Mucosa of rectum (tissue), 2 donors: Measurements from ENCODE around the gene IDS.
"Not testable (repeated sequence)": the region's sequence is repeated elsewhere in the genome, so short reads cannot be mapped to it uniquely, and the experiment has no call there.

Experiments used
- H3K27ac ChIP-seq, 2 donors: one replicate each; pipeline ENCODE4 v1.7.0; 2013; ENCODE audit warnings: inconsistent platforms in 2 of 2, low read depth in 2 of 2, low read length in 2 of 2
- H3K27me3 ChIP-seq, 2 donors: one replicate each; pipeline ENCODE4 v1.7.0; 2013; ENCODE audit warnings: low read length in 2 of 2; ENCODE audit not compliant: control insufficient read depth in 2 of 2, insufficient read depth in 2 of 2
- H3K36me3 ChIP-seq, 2 donors: one replicate each; pipeline ENCODE4 v1.7.0; 2013; ENCODE audit warnings: low read length in 2 of 2; ENCODE audit not compliant: control insufficient read depth in 2 of 2, insufficient read depth in 2 of 2
- H3K4me1 ChIP-seq, 2 donors: one replicate each; pipeline ENCODE4 v1.7.0; 2013; ENCODE audit warnings: low read length in 2 of 2, mild to moderate bottlenecking in 1 of 2; ENCODE audit not compliant: control insufficient read depth in 2 of 2, insufficient read depth in 2 of 2
- H3K4me3 ChIP-seq, 2 donors: one replicate each; pipeline ENCODE4 v1.7.0; 2013; ENCODE audit warnings: low read length in 2 of 2
- H3K9ac ChIP-seq, 2 donors: one replicate each; pipeline ENCODE4 v1.7.0; 2013; ENCODE audit warnings: low read length in 2 of 2, low read depth in 1 of 2, mild to moderate bottlenecking in 1 of 2
- H3K9me3 ChIP-seq, 2 donors: one replicate each; pipeline ENCODE4 v1.7.0; 2013; ENCODE audit warnings: low read length in 2 of 2; ENCODE audit not compliant: control insufficient read depth in 2 of 2
- donor health status: healthy.
- donor health status: Normal muscosa, but diverticular disease.

IDS gene

DNA sequence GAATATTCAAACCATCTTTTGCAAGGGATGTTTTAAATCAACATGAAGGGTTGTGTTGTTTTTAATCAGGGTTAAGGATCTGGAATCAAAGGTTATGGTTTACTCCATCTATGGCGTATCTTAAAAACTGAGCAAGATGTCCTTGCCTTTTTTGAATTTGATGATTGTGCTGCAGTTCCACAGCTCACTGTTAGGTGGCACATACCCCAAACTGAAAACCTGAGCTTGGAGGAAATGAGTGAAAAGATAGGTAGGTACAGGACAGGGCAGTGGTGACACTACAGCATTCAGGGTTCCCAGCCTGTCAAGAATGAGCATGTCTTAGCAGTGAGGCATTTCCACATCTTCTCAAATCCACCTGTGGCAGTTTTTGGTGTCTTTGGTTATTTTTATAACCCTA lies 22.6 kb upstream of the IDS start:
- H3K27me3 ChIP-seq: no peaks in the 10 kb centered on the region
- no peak overlapping the region for H3K4me3 ChIP-seq
- H3K9me3 ChIP-seq: no peaks in the 10 kb centered on the region
- H3K4me1 ChIP-seq: peaks cover 3 to 4% of the 10 kb centered on the region in 2 donors
- H3K36me3 ChIP-seq: peaks cover 0 to 11% of the 10 kb centered on the region in 2 donors
- no peak overlapping the region for H3K27ac ChIP-seq
- no peak overlapping the region for H3K9ac ChIP-seq

DNA sequence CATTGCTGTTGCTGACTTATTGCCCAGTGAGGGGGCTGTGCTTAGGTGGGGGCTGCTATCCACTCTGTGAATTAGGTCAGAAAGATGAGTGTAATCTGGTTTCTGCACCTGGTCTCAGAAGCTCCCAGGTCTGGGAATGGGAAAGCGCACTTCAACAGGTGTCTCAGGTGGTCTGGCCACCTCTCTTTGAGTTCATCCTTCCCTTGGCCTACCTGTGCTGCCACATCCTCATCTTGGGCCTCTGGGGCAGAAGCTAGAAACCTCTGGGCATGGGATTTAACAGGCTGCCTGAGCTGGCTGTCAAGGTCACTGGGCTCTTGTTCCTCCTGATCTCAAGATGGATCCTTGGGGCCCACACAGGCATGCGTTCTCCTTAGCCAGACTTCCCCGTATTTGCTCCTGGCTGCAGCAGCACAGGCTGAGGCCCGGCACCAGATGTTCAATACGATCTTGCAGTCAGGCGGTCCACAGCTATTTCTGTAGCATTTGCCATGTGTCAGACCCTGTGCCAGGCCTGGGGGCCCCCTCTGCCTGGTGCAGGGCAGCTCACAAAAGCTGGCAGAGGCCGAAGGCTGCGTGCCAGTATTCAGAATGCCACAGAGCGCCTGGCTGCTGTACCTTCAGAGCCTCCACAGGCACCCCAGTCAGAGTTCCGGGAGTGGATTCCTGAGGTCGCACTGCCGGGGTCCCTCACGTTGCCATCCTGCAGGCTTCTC lies 21.4 kb upstream of the IDS start:
- H3K9ac ChIP-seq, H3K27me3 ChIP-seq, H3K4me3 ChIP-seq, H3K36me3 ChIP-seq, H3K4me1 ChIP-seq, H3K9me3 ChIP-seq: not testable (repeated sequence)
- H3K27ac ChIP-seq: peak overlapping the region in 1 of 2 donors; percentile 23

DNA sequence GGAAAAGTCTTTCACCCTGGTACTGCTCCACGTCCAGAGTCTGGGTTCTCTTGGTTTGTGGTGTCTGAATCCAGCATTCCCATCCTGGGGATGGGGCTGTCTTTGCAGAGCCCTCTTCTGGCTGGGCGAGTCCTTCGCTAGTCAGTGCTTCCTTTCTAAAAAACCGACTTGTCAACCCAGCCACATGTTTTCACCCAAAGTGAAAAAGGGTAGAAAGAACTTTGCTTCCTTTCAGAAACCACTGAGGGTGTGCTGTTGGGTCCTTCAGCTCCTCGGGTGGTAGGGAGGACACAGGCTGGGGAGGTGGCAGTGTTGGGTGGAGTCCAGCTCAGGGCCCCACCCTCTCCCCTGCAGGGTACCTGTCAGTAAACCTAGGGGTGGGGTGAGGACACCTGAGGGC lies 20.8 kb upstream of the IDS start:
- H3K9me3 ChIP-seq, H3K9ac ChIP-seq, H3K4me1 ChIP-seq, H3K4me3 ChIP-seq, H3K27me3 ChIP-seq, H3K36me3 ChIP-seq: not testable (repeated sequence)
- peak overlapping the region in 1 of 2 donors; percentile 23 for H3K27ac ChIP-seq

DNA sequence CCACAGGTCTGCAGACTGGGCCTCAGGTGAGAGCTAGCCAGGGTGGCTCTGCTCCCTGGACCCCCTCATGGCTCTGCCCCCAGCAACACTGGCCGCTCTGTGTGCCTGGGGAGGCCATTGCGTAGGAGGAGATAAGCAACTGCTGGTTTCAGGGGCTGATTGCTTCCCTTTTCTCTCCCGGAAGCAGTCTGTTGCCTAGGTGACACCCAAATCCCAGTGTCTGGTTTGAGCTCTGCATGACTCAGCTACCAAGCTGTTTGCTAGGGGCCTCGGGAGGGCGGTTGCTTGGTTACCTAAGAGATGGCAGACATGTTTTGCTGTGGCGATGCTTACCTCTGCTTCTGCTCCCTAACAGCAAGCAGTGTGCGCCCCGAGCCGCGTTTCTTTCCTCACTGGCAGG lies 20.3 kb upstream of the IDS start:
- H3K9ac ChIP-seq, H3K27ac ChIP-seq, H3K9me3 ChIP-seq, H3K4me3 ChIP-seq, H3K36me3 ChIP-seq, H3K27me3 ChIP-seq, H3K4me1 ChIP-seq: not testable (repeated sequence)

DNA sequence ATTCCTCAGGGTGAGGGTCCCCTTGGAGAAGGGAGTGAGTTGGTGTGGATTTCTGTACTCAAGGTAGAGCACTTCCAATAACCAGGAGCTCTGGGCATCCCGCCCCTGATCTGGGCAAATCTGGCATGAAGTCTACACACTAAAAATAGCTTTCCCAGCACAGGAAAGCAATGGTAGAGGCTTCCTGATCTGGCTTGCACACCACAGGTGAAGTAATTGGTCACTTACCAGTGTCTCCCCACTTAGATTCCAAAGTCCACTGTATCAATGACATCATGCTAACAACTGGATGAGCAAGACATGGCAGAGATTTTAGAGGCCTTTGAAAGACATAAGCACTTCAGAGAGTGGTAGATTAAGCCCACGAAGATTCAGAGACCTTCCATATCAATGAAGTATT lies 17.8 kb upstream of the IDS start:
- Histone ChIP-seq H3K9me3 (no peaks in the 10 kb centered on the region), H3K27me3 (no peaks in the 10 kb centered on the region), H3K27ac (peak overlapping the region in 1 of 2 donors; percentile 25), H3K9ac (no peak overlapping the region), H3K4me1 (peaks cover 4 to 5% of the 10 kb centered on the region in 2 donors), H3K36me3 (no peaks in the 10 kb centered on the region), H3K4me3 (no peak overlapping the region)

DNA sequence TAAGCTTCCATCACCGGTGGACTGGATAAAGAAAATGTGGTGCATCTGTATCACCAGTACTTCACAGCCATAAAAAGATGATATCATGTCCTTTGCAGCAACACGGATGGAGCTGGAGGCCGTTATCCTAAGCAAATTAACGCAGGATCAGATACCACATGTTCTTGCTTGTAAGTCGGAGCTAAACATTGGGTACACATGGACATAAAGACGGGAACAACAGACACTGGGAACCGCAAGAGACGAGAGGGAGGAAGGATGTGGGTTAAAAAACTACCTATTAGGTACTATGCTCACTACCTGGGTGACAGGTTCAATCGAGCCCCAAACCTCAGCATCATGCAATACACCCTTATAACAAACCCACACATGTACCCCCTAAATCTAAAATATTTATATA lies 16.3 kb upstream of the IDS start:
- no peaks in the 10 kb centered on the region for H3K9me3 ChIP-seq
- H3K4me1 ChIP-seq: peaks cover 4 to 5% of the 10 kb centered on the region in 2 donors
- H3K27ac ChIP-seq: no peak overlapping the region
- no peaks in the 10 kb centered on the region for H3K27me3 ChIP-seq
- H3K9ac ChIP-seq: no peak overlapping the region
- H3K36me3 ChIP-seq: no peaks in the 10 kb centered on the region
- no peak overlapping the region for H3K4me3 ChIP-seq

DNA sequence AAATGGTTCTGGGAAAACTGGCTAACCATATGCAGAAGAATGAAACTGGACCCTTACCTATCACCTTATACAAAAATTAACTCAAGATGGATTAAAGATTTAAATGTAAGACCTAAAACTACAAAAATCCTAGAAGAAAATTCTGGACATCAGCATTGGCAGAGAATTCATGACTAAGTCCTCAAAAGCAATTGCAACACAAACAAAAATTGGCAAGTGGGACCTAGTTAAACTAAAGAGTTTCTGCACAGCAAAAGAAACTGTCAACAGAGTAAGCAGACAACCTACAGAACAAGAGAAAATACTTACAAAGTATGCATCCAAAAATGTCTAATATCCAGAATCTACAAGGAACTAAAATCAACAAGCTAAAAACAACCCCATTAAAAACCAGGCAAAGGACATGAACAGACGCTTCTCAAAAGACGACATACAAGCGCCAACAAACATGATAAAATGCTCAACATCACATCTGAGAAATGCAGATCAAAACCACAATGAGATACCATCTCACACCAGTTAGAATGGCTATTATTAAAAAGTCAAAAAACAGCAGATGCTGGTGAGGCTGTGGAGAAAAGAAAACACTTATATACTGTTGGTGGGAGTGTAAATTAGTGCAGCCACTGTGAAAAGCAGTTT lies 15.7 kb upstream of the IDS start:
- H3K9me3 ChIP-seq, H3K4me1 ChIP-seq, H3K9ac ChIP-seq, H3K27me3 ChIP-seq, H3K4me3 ChIP-seq, H3K36me3 ChIP-seq, H3K27ac ChIP-seq: not testable (repeated sequence)

DNA sequence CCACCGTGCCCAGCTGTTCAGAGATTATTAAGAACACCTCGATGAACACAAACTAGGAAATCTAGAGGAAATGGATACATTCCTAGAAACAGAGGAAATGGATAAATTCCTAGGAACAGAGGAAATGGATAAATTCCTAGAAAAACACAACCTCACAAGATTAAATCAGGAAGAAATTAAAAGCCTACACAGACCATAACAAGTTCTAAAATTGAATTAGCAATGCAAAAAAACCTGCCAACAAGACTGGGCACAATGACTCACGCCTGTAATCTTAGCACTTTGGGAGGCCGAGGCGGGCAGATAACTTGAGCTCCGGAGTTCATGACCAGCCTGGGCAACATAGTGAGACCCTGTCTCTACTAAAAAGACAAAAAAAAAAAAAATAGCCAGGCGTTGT lies 13.1 kb upstream of the IDS start:
- no peak overlapping the region for H3K27ac ChIP-seq

DNA sequence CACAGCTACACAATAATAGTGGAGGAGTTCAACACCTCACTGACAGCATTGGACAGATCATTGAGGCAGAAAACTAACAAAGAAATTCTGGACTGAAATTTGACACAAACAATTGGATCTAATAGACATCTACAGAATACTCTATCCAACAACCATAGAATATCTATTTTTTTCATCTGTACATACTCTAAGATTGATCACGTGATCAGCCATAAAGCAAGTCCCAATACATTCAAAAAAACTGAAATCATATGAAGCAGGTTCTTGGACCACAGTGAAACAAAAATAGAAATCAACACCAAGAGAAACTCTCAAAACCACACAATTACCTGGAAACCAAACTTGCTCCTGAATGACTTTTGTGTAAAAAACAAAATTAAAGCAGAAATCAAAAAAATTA lies 12.2 kb upstream of the IDS start:
- H3K27ac ChIP-seq: no peak overlapping the region
- H3K9ac ChIP-seq: no peak overlapping the region
- H3K4me1 ChIP-seq: no peaks in the 10 kb centered on the region
- H3K36me3 ChIP-seq: no peaks in the 10 kb centered on the region
- no peak overlapping the region for H3K4me3 ChIP-seq
- H3K27me3 ChIP-seq: no peaks in the 10 kb centered on the region
- no peaks in the 10 kb centered on the region for H3K9me3 ChIP-seq

More for the DNA sequence above, 13.1 kb upstream of the IDS start:
- H3K9me3 ChIP-seq: no peaks in the 10 kb centered on the region
- H3K9ac ChIP-seq: no peak overlapping the region
- no peaks in the 10 kb centered on the region for H3K36me3 ChIP-seq
- H3K4me1 ChIP-seq: peaks cover 0 to 5% of the 10 kb centered on the region in 2 donors
- H3K4me3 ChIP-seq: no peak overlapping the region
- H3K27me3 ChIP-seq: no peaks in the 10 kb centered on the region

DNA sequence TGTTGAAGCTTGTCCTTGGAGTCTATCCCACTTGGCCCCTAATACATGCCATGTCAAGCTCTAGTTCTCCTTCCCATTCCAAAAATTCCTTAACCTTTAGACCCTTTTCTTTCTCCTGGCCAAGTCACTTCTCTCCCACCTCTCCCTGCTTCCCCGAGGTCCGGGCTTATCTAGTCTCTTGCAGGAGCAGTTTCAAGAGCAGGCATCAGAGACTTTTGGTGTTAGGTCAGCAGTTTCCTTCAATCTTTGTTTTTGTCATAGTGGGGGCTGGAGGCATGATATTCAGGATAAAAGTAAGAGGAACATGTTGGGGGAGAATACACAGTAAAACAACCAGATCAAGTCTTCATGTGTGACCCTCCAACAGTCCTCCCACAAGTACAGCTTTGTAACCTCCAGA lies 11.5 kb upstream of the IDS start:
- Histone ChIP-seq H3K4me1 (no peaks in the 10 kb centered on the region), H3K4me3 (no peak overlapping the region), H3K27me3 (no peaks in the 10 kb centered on the region), H3K9ac (no peak overlapping the region), H3K27ac (no peak overlapping the region), H3K36me3 (no peaks in the 10 kb centered on the region), H3K9me3 (no peaks in the 10 kb centered on the region)
